CD4-positive, alpha-beta memory T cell (primary cell): ENCODE results near the gene RASIP1. TPM values are rescaled to one million over a fixed set of nuclear protein-coding genes. Genes with fewer than 3 reads are reported as not detected.
A peak's percentile ranks its signal among the peaks of the same experiment; 100 is the strongest.
"Not testable (repeated sequence)": the region's sequence is repeated elsewhere in the genome, so short reads cannot be mapped to it uniquely, and the experiment has no call there.

ENCODE experiments used
- CTCF ChIA-PET: fragments of 350-600 bp; sonication (Branson Sonifier 250); formaldehyde crosslinking; loops from one replicate; lab custom pipeline; 2021; ENCODE audit warnings: inconsistent platforms; ENCODE audit not compliant: partially characterized antibody; lab: Charles Lee
- POLR2A ChIA-PET: fragments of 350-600 bp; sonication (Branson Sonifier 250); formaldehyde crosslinking; loops from one replicate; lab custom pipeline; 2021; ENCODE audit not compliant: partially characterized antibody; lab: Charles Lee
- DNase-seq, 5 donors: peaks; one replicate each; pipeline versions ENCODE4 v3.0.0 to v3.0.0-alpha.2; 2020 to 2022; ENCODE audit warnings: mixed read lengths in 1 of 5
- H3K27ac ChIP-seq: one replicate; pipeline ENCODE4 v1.7.0; 2013; ENCODE audit warnings: low read depth, low read length
- H3K27me3 ChIP-seq: 2 replicates; pipeline ENCODE4 v1.7.0; 2013; ENCODE audit warnings: mild to moderate bottlenecking, low read length, moderate library complexity; ENCODE audit not compliant: insufficient read depth
- H3K36me3 ChIP-seq: 2 replicates; pipeline ENCODE4 v1.7.0; 2013; ENCODE audit warnings: mild to moderate bottlenecking, low read length, moderate library complexity; ENCODE audit not compliant: insufficient read depth
- H3K4me1 ChIP-seq: 2 replicates; pipeline ENCODE4 v1.7.0; 2013; ENCODE audit warnings: mild to moderate bottlenecking, low read length, moderate library complexity; ENCODE audit not compliant: insufficient read depth
- H3K4me3 ChIP-seq, 2 donors: one replicate each; pipeline ENCODE4 v1.7.0; 2013; ENCODE audit warnings: low read length in 2 of 2, mild to moderate bottlenecking in 1 of 2
- H3K9me3 ChIP-seq, 2 donors: one replicate each; pipeline ENCODE4 v1.7.0; 2013; ENCODE audit warnings: low read length in 2 of 2, control low read depth in 1 of 2; ENCODE audit not compliant: control insufficient read depth in 1 of 2
- H3K27ac Mint-ChIP-seq, 7 donors: one replicate each; pipeline ENCODE4 v1.8.0; 2020 to 2021; ENCODE audit warnings: mixed read lengths in 7 of 7, mild to moderate bottlenecking in 6 of 7, inconsistent platforms in 3 of 7, moderate library complexity in 3 of 7
- H3K27me3 Mint-ChIP-seq, 2 donors: one replicate each; pipeline ENCODE4 v1.8.0; 2020 to 2021; ENCODE audit warnings: mixed read lengths in 2 of 2
- H3K36me3 Mint-ChIP-seq, 2 donors: one replicate each; pipeline ENCODE4 v1.8.0; 2020 to 2021; ENCODE audit warnings: mixed read lengths in 2 of 2, inconsistent platforms in 1 of 2, mild to moderate bottlenecking in 1 of 2
- H3K4me1 Mint-ChIP-seq, 4 donors: one replicate each; pipeline ENCODE4 v1.8.0; 2020 to 2021; ENCODE audit warnings: mixed read lengths in 4 of 4, mild to moderate bottlenecking in 1 of 4
- H3K4me3 Mint-ChIP-seq, 8 donors: one replicate each; pipeline ENCODE4 v1.8.0; 2020 to 2021; ENCODE audit warnings: mixed read lengths in 8 of 8, mild to moderate bottlenecking in 7 of 8, moderate library complexity in 6 of 8, inconsistent platforms in 3 of 8
- H3K9me3 Mint-ChIP-seq, 8 donors: one replicate each; pipeline ENCODE4 v1.8.0; 2020 to 2021; ENCODE audit warnings: mixed read lengths in 8 of 8, mild to moderate bottlenecking in 5 of 8, inconsistent platforms in 3 of 8, moderate library complexity in 1 of 8
- intact Hi-C: fragments of 100-400 bp; cut with micrococcal nuclease; formaldehyde crosslinking; loops from one replicate; pipeline ENCODE4 v1.15.1; 2023
- polyA plus RNA-seq, 2 donors: library from polyadenylated mRNA; unstranded; fragments of 300-500 nt; fragmentation: Illumina TruSeq; gene quantifications; one replicate each; pipeline ENCODE4 v1.2.3, GENCODE V29; 2021
- total RNA-seq, 2 experiments: library from RNA; stranded (reverse); gene quantifications; one replicate each; pipeline ENCODE4 v1.2.3, GENCODE V29; 2021

RASIP1 gene
- total and polyA plus RNA-seq, 4 experiments from 2014 or later, result 0.10 to 0.25 (median 0.22) TPM; not detected in 1

GRCh38 chr19:48680436-48681126 lies 59.8 kb downstream of the RASIP1 start:
- Histone ChIP-seq H3K27ac (no peak overlapping the region), H3K4me3 (no peak overlapping the region), H3K27me3 (no peaks in the 10 kb centered on the region), H3K36me3 (no peaks in the 10 kb centered on the region), H3K4me1 (peaks cover 2% of the 10 kb centered on the region), H3K9me3 (no peaks in the 10 kb centered on the region)
- peaks cover 0 to under 1% (median under 1%) of the 10 kb centered on the region in 4 donors for H3K4me1 Mint-ChIP-seq
- ChIA-PET POLR2A (no interaction called here), CTCF (no interaction called here)
- H3K4me3 Mint-ChIP-seq, result no peak overlapping the region
- intact Hi-C loops, result no loop called here
- no peaks in the 10 kb centered on the region for H3K36me3 Mint-ChIP-seq
- no peak overlapping the region for H3K27ac Mint-ChIP-seq
- H3K9me3 Mint-ChIP-seq, result no peaks in the 10 kb centered on the region
- no peaks in the 10 kb centered on the region for H3K27me3 Mint-ChIP-seq
- no peak for DNase-seq

DNA sequence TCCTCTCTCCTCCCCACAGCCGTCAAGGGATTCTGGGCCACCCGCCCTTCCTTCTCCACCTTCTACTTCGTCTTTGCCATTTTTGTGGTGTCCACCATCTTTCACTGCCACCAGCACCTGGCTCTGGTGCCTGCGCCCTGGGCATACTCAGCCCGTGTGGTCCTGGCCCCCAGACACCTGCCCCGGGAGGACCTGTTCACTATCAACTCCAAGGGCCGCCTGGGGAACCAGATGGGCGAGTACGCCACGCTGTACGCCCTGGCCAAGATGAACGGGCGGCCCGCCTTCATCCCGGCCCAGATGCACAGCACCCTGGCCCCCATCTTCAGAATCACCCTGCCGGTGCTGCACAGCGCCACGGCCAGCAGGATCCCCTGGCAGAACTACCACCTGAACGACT lies 60.4 kb downstream of the RASIP1 start:
- H3K36me3 ChIP-seq, H3K36me3 Mint-ChIP-seq, H3K27ac Mint-ChIP-seq, H3K27me3 Mint-ChIP-seq, H3K27ac ChIP-seq, POLR2A ChIA-PET, H3K4me1 Mint-ChIP-seq, H3K4me1 ChIP-seq, intact Hi-C loops, H3K9me3 Mint-ChIP-seq, H3K4me3 Mint-ChIP-seq, H3K4me3 ChIP-seq, DNase-seq, CTCF ChIA-PET, H3K9me3 ChIP-seq, H3K27me3 ChIP-seq: not testable (repeated sequence)

DNA sequence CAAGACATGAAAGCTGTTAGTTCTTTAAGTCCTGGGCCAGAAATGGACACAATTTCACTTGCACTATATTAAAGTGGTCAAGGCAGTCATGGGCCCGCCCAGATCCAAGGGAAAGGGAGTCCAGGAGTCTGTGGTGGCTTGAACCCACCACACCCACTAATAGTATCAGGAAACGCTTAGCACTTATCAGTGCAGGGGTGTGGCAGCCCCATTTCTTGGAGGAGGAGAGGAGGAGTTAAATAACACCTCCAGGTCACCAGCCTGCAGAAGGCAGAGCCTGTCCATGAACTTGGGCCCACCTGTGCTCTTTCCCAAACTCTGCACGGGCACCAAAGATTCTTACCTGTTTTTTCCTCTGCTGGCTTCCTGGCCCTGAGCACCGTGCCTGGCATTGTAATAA lies 62.2 kb downstream of the RASIP1 start:
- Histone ChIP-seq H3K4me1 (peaks cover 9% of the 10 kb centered on the region), H3K36me3 (no peaks in the 10 kb centered on the region), H3K9me3 (no peaks in the 10 kb centered on the region), H3K27me3 (no peaks in the 10 kb centered on the region), H3K4me3 (no peak overlapping the region), H3K27ac (no peak overlapping the region)
- Mint-ChIP-seq H3K9me3 (no peaks in the 10 kb centered on the region), H3K27ac (no peak overlapping the region), H3K36me3 (no peaks in the 10 kb centered on the region), H3K4me3 (no peak overlapping the region), H3K4me1 (peaks cover 5 to 8% (median 6%) of the 10 kb centered on the region in 4 donors), H3K27me3 (no peaks in the 10 kb centered on the region)
- intact Hi-C loops, result no loop called here
- ChIA-PET POLR2A (interaction anchor here (1.0 kb wide), 1 partner anchor 61 kb away, joined by 3 read pairs; no protein-coding TSS in a partner anchor), CTCF (interaction anchor here (1.2 to 1.3 kb wide), 2 partner anchors 10 to 33 kb away, joined by 5 to 8 read pairs; partner anchors contain the start of gene CA11)
- DNase-seq, result no peak

DNA sequence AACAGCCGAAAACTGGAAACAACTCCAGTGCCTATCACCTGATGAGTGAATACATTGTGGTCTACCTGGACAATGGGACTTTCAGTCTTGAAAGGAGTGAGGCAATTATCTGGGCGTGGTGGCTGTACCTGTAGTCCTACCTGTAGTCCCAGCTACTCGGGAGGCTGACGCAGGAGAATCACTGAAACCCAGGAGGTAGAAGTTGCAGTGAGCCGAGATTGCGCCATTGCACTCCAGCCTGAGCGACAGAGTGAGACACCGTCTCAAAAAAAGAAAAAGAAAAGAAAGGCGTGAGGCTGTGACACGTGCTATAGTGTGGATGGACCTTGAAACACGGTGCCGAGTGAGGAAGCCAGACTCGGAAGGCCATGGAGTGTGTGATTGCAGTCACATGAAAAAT lies 63.5 kb downstream of the RASIP1 start:
- no peaks in the 10 kb centered on the region for H3K9me3 Mint-ChIP-seq
- H3K4me1 Mint-ChIP-seq, result peaks cover 5 to 8% (median 6%) of the 10 kb centered on the region in 4 donors
- Histone ChIP-seq H3K27me3 (no peaks in the 10 kb centered on the region), H3K4me1 (peaks cover 9% of the 10 kb centered on the region), H3K27ac (no peak overlapping the region), H3K9me3 (no peaks in the 10 kb centered on the region), H3K4me3 (no peak overlapping the region), H3K36me3 (no peaks in the 10 kb centered on the region)
- intact Hi-C loops, result no loop called here
- no peaks in the 10 kb centered on the region for H3K27me3 Mint-ChIP-seq
- DNase-seq, result no peak
- ChIA-PET CTCF (interaction anchor here (1.6 to 3.6 kb wide), 4 partner anchors 12 to 166 kb away, joined by 4 to 34 read pairs (median 7); partner anchors contain the start of gene CA11), POLR2A (interaction anchor here (0.6 to 3.3 kb wide), 2 partner anchors 32 to 199 kb away, joined by 3 to 25 read pairs; partner anchors contain the start of gene CA11)
- H3K4me3 Mint-ChIP-seq, result no peak overlapping the region
- no peak overlapping the region for H3K27ac Mint-ChIP-seq
- no peaks in the 10 kb centered on the region for H3K36me3 Mint-ChIP-seq

- Histone ChIP-seq H3K36me3 (no peaks in the 10 kb centered on the region), H3K27me3 (no peaks in the 10 kb centered on the region), H3K4me1 (peaks cover 9% of the 10 kb centered on the region), H3K9me3 (no peaks in the 10 kb centered on the region), H3K27ac (no peak overlapping the region), H3K4me3 (no peak overlapping the region)
- no peaks in the 10 kb centered on the region for H3K36me3 Mint-ChIP-seq
- intact Hi-C loops, result no loop called here
- POLR2A ChIA-PET, result interaction anchor here (0.6 to 3.3 kb wide), 2 partner anchors 31 to 199 kb away, joined by 3 to 25 read pairs; partner anchors contain the start of gene CA11
- no peak overlapping the region for H3K27ac Mint-ChIP-seq
- H3K4me3 Mint-ChIP-seq, result no peak overlapping the region
- no peaks in the 10 kb centered on the region for H3K9me3 Mint-ChIP-seq
- no peak for DNase-seq
- CTCF ChIA-PET, result interaction anchor here (1.6 to 3.6 kb wide), 6 partner anchors 9 to 166 kb away, joined by 4 to 34 read pairs (median 8); partner anchors contain the start of gene CA11
- no peaks in the 10 kb centered on the region for H3K27me3 Mint-ChIP-seq
- H3K4me1 Mint-ChIP-seq, result peaks cover 5 to 8% (median 6%) of the 10 kb centered on the region in 4 donors
Measured at GRCh38 chr19:48676487-48676886, 63.9 kb downstream of the RASIP1 start.

GRCh38 chr19:48674921-48675824 lies 65.2 kb downstream of the RASIP1 start:
- no peaks in the 10 kb centered on the region for H3K36me3 ChIP-seq
- H3K36me3 Mint-ChIP-seq, result no peaks in the 10 kb centered on the region
- POLR2A ChIA-PET, result interaction anchor here (0.6 to 3.3 kb wide), 6 partner anchors 8 to 77 kb away, joined by 3 to 25 read pairs (median 4); partner anchors contain the start of genes CA11 and DBP
- H3K4me1 ChIP-seq, result peaks cover 9% of the 10 kb centered on the region
- H3K27me3 ChIP-seq, result no peaks in the 10 kb centered on the region
- CTCF ChIA-PET, result interaction anchor here (0.7 to 3.6 kb wide), 26 partner anchors 8 to 169 kb away, joined by 3 to 34 read pairs (median 5); partner anchors contain the start of genes CA11 and DBP
- H3K9me3 ChIP-seq, result no peaks in the 10 kb centered on the region
- H3K27ac ChIP-seq, result no peak overlapping the region
- intact Hi-C loops, result loop anchor here (1.0 to 2.0 kb wide), 3 partner anchors 29 to 167 kb away; partner anchors contain the start of gene CA11
- H3K27ac Mint-ChIP-seq, result peak overlapping the region in 3 of 7 donors; percentile 23 to 86 (median 64)
- H3K27me3 Mint-ChIP-seq, result no peaks in the 10 kb centered on the region
- H3K9me3 Mint-ChIP-seq, result no peaks in the 10 kb centered on the region
- H3K4me3 ChIP-seq, result no peak overlapping the region
- peak; percentile 72 to 80 (median 75) for DNase-seq
- peak overlapping the region in 1 of 8 donors; percentile 2 for H3K4me3 Mint-ChIP-seq
- peaks cover 5 to 8% (median 6%) of the 10 kb centered on the region in 4 donors for H3K4me1 Mint-ChIP-seq
